Measurements from ENCODE around the gene PPIL1.

The PPIL1 gene

GRCh38 chr6:36875250-36875633, 639 bp upstream of the PPIL1 start:
- TF ChIP-seq CTCF (IDR thresholded peaks at IDR 0.05; ENCODE audit: low read depth, low read length), result no peak
- peak overlapping the region; percentile 83 to 93 for H3K4me3 ChIP-seq (replicated peaks in 1 of 2; ENCODE audit: low read depth in 2 of 2, low read length in 2 of 2)
- DNase-seq (ENCODE audit: low read depth in 2 of 2), result no peak

DNA sequence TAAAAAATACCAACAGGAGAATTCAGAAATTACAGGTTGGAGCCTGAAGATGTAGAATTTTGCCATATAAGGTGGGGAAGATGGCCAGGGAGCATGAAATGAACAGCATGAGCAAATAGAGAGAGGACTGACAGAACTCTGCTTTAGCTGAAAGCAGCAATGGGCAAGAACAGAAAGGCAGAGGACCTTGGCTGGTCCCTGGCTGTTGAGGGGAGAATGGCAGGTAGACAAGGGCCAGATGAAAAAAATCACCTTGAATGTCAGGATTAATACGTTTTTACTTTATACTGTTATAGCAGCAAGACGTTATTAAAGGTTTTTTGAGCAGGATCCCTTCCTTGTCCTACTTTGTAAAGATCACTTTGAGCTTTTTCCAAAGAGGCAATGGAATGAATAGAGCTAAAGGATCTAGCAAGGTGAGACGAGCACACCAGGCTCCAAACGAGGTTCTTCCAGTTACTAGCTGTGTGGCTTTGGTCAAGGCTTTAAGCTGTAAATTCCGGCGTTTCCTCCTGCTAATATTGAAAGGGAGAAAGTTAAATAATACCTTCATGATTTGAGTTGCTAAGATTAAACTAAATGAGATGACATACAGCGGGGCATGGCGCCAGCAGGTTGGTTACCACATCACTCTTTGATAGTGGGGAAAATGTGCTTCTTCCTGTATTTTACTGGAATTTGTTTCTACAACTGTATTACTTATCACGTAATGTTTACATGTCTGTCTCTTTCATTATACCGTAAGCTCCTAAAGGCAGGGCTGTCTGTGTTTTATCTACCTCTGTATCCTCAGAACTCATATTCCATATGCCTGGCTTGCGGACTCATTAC, 776 bp downstream of the PPIL1 start:
- peak overlapping the region; percentile 83 to 93 for H3K4me3 ChIP-seq (replicated peaks in 1 of 2; ENCODE audit: low read depth in 2 of 2, low read length in 2 of 2)
- peak; percentile 38 to 43 for DNase-seq (ENCODE audit: low read depth in 2 of 2)
- no peak for TF ChIP-seq CTCF (IDR thresholded peaks at IDR 0.05; ENCODE audit: low read depth, low read length)

- H3K4me3 ChIP-seq (replicated peaks in 1 of 2; ENCODE audit: low read depth in 2 of 2, low read length in 2 of 2), result no peak overlapping the region
- DNase-seq (ENCODE audit: low read depth in 2 of 2), result no peak
- TF ChIP-seq CTCF (IDR thresholded peaks at IDR 0.05; ENCODE audit: low read depth, low read length), result no peak
These were observed 1.5 kb downstream of the PPIL1 start for GRCh38 chr6:36873115-36873514.

DNA sequence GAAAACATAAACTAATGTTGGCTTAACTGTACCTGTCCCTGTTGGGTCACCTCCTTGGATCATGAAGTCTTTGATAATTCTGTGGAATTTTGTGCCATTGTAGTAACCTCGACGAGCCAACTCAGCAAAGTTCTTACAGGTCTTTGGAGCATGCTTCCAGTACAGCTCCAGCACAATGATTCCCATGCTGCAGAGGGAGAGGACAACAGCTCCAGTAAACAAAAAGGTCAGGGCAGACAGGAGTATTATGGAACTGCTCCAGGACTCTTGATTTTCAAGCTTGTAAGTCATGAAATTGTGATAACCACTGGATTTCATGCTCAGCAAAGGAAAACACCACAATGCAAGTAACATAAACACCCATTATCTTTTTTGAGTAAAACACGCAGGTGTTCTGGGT, 2.9 kb downstream of the PPIL1 start:
- DNase-seq (ENCODE audit: low read depth in 2 of 2), result no peak
- no peak for TF ChIP-seq CTCF (IDR thresholded peaks at IDR 0.05; ENCODE audit: low read depth, low read length)
- H3K4me3 ChIP-seq (replicated peaks in 1 of 2; ENCODE audit: low read depth in 2 of 2, low read length in 2 of 2), result no peak overlapping the region

GRCh38 chr6:36867471-36868224, 7.0 kb downstream of the PPIL1 start:
- peak in 1 of 2 donors; percentile 17 for DNase-seq (ENCODE audit: low read depth in 2 of 2)
- no peak overlapping the region for H3K4me3 ChIP-seq (replicated peaks in 1 of 2; ENCODE audit: low read depth in 2 of 2, low read length in 2 of 2)
- no peak for TF ChIP-seq CTCF (IDR thresholded peaks at IDR 0.05; ENCODE audit: low read depth, low read length)

GRCh38 chr6:36865835-36866234, 8.8 kb downstream of the PPIL1 start:
- no peak for DNase-seq (ENCODE audit: low read depth in 2 of 2)
- no peak for TF ChIP-seq CTCF (IDR thresholded peaks at IDR 0.05; ENCODE audit: low read depth, low read length)
- no peak overlapping the region for H3K4me3 ChIP-seq (replicated peaks in 1 of 2; ENCODE audit: low read depth in 2 of 2, low read length in 2 of 2)

Measured in cardiac fibroblast (primary cell).